ENCODE data around the gene LINGO1.

Gene LINGO1

DNA sequence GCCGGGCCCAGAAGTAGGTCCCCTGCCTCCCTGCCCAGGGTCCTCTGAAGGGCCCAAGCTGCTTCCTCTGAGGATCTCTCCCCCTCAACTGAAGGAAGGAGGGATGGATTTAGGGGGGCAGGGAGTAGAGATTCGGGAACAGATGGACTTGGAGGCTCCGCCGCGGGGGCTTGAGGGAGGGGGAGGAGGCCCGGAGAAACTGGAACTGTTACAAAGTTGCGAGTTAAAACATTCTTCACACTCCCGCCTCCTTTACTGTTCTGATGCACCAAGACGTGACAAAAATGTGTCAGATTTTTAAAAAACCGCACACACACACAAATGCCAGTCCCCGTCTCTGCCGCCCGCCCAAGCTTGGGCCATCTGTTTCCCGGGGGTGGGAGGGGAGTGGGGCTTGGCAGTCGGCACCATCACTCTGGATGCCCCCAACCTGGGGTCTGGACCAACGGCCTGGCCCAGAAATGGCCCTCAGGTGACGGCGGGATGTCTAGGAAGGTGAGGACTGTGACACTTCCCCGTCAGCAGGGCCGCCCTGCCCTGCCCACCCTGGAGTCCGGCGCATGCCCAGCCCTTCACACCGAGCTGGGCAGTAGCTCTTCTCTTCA lies 25.0 kb upstream of the LINGO1 start:
- in situ Hi-C loops (cut with MboI; ENCODE audit: low sequenced_read_pairs): no loop called here

DNA sequence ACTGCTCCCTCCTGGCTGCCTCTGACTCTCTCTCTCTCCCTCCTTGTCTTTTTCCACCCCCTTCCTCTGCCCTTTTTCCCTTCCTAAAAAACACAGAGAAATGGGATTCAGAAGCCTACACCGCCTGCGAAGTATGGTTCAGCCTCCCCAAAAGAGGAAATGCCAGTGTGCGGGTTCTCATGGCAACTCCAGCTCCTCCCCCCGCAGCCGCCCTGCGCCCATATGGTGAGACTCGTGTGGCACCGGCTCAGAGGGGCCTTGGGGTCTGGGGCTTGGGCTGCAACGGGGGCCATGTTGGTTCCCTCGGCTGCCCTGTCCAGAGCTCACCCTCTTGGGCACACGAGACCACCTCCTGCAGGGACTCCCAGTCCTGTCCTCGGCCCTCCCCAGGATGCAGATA lies 23.6 kb upstream of the LINGO1 start:
- in situ Hi-C loops (cut with MboI; ENCODE audit: low sequenced_read_pairs): no loop called here

DNA sequence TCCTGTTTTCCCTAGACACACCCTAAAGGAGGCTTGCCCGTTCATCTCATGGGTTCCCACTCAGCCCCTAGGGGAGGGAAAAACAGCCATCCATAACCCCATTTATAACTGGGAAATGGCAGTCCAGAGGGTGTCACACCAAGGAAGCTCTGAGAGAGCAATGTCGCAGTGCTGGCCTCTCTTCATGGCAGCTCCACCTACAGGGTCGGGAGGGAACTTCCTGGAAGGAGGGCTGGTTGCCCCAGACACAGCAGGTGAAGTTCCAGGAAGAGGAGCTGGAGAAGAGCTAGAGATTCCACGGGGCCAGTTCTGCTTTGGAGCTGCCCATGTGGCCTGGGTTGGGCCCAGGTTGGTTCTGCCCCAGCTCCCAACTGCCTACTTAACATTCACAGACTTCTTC lies 22.3 kb upstream of the LINGO1 start:
- in situ Hi-C loops (cut with MboI; ENCODE audit: low sequenced_read_pairs): no loop called here

DNA sequence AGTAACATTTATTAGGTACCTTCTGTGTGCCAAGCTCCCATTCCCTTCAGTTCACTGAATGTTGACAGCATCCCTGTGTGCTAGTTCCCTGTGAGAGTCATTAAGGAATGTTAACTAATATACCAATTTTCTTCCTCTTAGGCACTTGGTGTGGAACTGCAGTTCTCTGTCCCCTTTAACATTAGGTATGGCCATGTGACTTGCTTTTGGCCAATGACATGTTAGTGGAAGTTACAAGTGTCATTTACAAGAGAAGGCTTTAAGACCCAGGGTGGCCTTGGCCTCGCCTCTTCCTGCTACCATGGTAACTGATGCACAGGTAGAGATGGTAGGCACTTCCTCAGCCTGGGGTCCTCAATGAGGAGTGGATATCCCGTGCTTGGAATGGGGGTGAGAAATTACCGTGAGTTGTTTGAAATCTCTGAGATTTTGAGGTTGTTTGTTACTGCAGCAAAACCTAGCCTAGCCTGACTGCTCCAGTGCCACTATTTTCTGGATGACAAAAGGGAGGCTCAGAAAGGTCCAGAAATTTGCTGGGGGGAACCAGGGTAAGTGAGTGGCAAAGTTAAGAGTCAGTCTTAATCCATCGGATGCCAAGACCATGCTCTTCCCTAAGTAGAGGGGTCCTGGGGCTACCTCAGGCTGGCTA lies 21.2 kb upstream of the LINGO1 start:
- in situ Hi-C loops (cut with MboI; ENCODE audit: low sequenced_read_pairs): no loop called here

DNA sequence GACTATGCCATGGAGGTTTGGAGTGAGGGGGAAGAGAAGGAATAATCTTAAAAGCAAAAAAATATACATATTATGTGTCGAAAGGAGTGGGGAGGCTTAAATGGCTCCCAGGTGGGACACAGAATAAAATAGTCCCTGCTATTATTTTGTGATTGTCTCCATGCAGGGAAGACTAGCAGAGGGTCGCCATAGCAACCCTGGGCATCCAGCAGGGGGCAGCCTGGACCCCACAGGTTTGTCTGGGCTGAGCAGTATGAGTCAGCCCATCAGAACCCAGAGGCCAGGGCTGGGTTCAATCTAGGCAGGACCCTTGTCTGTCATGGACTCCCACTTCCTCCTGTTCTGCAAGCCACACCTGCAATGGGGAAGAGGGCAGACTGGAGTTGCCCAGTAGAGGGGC lies 17.6 kb upstream of the LINGO1 start:
- in situ Hi-C loops (cut with MboI; ENCODE audit: low sequenced_read_pairs): no loop called here

DNA sequence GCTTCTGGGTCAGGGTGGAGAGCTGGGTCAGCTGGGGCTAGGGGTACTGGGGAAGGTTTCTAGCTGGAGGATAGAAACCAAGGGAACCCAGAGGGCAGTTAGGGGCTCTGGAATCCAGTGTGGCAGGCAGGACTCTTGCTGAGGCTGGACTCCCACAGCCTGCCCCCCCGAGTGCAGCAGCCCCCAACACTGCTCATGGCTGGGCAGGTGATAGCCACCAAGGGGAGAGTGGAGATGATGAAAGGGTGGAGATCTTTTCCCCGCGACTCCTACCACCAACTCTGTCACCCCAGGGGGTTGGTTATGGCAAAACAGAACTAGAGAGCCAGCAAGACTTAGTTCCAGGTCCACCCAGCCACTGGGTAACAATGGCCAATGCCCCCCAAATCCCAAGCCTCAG lies 16.9 kb upstream of the LINGO1 start:
- in situ Hi-C loops (cut with MboI; ENCODE audit: low sequenced_read_pairs): no loop called here

DNA sequence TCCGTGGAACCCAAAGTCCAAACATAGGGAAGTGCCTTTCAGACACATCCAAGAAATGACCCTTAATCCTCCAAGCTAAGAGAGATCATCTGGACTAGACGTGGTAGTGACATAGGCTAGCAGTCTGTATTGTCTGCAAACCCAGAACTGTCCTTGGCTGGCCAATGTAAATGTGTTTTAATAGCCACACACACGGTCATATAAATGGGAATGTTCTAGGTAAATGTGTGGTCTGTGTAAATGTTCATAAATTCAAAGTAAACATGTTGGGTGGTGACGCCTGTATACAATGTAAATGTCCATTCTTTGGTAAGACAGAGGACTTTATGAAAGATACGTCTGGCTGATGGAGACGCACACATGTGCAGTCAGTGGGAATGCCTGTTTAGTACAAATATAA lies 16.3 kb upstream of the LINGO1 start:
- in situ Hi-C loops (cut with MboI; ENCODE audit: low sequenced_read_pairs): no loop called here

DNA sequence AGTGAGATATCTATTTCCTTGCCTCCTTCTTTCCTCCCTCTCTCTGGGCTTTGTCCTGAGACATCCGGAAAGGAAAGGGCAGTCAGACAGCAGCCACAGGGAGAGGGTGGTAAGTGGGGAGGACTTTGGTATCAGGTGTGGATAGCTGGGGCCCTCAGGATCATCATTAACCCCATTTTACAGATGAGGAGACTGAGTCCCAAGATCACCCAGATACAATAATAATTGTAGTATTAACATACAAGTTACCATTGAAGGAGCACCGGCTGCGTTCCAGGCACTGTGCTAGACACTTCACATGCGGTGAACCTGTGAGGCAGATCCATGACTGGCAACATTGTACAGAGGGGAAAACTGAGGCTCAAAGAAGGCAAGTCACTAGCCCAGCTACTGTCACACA lies 15.2 kb upstream of the LINGO1 start:
- in situ Hi-C loops (cut with MboI; ENCODE audit: low sequenced_read_pairs): no loop called here

DNA sequence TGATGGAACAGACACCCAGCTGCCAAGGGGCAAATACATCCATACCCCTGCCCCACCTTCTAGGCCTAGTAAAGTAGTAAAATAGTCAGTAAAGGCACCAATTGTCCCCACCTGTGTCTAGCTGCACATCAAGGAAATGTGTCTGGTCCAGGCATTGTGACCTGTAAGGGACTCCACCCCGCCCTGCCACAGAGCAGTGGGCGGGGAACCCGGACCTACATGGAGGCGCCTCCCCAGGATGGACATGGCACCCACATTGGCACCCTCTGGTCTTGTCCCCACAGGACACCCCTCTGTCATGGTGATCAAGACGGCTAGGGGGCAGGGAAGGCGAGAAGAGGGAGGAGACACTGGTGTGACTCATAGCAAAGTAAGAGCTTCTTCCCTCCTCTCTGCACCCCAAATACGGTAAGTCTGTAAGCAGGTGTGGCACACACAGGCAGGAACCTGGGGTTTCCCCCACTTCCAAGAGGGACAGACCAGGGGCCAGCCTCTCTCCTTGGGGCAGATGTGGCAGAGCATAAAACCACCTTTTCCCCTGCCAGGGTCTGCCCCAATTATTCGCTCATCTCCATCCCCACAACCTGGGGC lies 13.5 kb upstream of the LINGO1 start:
- in situ Hi-C loops (cut with MboI; ENCODE audit: low sequenced_read_pairs): no loop called here

DNA sequence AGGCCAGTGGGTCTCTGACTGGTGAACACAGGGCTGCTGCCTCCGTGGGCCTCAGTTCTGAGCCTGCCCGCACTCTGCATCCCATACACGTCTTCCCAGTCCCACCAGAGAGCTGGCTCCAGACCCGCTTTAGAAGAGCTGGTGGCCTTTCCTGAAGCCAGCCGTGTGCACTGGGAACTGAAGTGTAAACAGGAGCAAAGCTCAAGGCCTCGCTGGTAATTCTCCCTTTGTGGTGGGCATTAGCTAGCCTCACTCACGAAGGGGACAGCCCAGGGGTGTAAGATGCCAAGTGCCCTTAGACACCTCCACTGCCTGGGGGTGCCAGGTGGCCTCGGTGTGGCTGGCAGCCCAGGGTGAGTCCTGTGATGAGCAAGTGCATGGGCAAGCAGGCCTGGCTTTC lies 12.9 kb upstream of the LINGO1 start:
- in situ Hi-C loops (cut with MboI; ENCODE audit: low sequenced_read_pairs): no loop called here

DNA sequence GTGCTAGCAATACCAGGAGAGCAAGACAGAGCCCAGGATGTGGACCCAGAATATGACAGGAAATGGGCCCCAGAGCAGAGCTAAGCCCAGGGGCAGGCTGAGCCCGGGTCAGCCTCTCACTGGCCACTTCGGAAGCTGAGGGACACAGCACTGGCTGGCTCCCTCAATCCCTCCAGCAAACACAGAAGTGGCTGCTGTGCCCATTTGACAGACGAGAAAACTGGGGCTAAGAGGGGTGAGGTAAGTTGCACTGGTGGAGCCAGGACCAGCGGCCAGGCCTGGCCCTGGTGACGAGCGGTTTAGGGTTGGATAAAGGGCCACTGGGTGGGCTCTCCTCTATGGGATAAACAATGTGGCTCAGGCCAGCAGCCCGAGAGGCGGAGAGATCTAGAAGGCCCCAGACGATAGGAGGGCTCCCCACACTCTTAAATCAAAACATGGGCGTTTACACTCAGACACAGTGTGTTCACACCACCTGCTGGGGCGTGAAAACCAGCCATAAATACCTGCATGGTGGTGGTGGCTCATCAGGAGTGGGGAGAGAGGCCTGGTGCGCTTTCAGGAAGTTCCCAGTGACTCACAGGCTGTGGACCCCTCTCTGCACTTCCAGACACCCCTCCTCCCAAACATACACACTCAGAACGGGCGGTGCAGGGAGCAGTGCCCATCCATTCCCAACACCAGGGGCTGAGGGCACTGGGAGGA lies 12.0 kb upstream of the LINGO1 start:
- in situ Hi-C loops (cut with MboI; ENCODE audit: low sequenced_read_pairs): no loop called here

DNA sequence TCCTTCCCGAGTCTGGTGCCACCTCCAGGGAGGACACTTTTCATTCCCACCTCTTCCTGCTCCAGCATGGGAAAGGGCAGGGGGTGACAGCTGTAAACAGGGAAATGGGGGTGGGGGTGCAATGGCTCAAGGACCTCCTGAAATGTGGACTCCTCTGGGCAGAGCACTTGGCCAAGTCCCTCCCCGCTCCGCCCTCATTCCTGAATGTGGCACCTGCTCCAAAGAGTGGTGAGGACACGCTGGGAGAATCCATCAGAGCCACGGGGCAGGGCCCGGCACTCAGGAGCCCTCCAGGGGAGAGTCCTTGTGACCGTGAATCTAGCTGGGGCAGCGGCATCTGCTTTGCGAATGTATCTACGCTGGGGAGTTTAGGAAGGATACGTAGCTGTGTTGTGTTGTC lies 11.1 kb upstream of the LINGO1 start:
- in situ Hi-C loops (cut with MboI; ENCODE audit: low sequenced_read_pairs): no loop called here

DNA sequence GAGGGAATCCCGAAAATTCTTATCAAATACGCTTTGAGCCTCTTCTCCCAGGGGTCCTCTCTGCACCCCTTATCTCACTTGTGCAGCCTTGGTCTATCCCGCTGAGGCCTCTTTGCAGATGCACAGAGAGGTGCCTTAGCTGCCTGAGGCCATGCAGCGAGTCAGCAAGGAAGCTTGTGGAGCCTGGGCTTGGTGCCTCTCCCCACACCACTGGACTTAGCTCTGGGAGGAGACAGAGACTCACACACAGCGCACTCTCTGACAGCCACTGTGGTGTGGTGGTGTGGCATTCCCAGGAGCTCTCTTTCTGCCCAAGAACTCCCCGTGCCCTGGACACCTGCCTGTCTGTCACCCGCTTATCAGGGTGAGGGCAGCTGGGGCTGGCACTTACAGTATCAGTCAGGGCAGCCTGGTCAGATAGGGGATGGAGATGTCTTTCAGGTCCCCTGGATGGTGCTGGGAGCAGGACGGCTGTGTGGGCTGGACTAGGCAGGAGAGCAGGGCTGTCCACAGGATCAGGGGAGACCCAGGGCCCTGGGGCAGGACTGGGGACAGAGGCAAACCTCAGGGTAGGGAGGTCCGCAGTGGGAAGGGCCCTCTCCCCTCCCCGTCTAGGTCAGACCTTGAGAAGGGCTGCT lies 10.2 kb upstream of the LINGO1 start:
- in situ Hi-C loops (cut with MboI; ENCODE audit: low sequenced_read_pairs): no loop called here

DNA sequence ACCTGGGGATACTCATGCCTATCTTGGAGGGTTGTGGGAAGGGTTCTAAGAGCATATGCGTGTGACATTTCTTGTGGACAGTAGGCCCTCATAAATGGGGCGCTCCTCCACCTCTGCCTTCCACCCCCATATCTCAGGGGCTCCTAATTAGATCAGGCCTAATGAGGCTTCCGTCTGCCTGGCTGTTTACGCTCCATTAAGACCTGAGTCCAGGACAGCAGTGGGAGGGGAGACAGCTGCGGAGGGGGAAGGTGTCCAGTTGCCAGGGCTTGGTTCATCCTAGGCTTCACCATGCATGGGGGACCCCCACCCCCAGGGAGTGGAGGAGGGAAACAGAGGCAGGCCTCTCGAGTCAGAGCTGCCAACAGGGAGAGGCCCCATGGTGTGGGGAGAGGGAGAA lies 9.3 kb upstream of the LINGO1 start:
- in situ Hi-C loops (cut with MboI; ENCODE audit: low sequenced_read_pairs): no loop called here

DNA sequence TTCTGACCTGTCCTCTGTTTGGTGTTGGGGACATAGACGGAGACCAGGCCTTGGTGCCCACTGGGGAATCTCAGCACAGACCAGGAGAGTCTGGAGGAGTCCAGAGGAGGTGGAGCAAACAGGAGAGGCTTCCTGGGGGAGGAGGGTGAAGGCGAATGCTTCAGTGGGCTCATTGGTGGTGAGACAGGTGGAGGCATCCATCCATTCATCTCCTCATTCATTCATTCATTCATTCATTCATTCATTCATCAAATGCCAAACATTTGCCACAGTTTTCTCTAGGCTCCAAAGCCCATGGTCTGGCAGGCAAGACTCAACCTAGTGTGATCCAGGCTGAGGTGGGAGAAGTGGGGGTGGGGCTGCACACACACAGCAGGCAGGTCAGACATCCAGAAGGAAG lies 7.9 kb upstream of the LINGO1 start:
- in situ Hi-C loops (cut with MboI; ENCODE audit: low sequenced_read_pairs): no loop called here

DNA sequence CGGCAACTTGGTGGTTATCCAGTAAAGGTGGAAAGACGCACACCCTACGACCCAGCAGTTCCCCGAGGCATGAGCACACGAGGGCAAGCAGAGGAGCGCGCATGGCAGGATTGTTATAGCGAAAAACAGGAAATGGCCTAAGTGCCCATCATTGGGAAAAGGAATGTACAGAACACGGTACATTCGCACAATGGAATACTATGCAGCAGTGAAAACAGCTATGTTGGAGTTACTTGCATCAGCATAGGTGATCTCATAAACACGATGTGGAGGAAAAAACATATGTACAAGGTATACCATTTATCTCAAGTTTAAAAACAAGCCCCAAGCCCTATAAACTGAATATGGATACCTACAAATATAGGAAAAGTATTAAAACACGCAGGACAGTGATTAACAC lies 6.7 kb upstream of the LINGO1 start:
- in situ Hi-C loops (cut with MboI; ENCODE audit: low sequenced_read_pairs): no loop called here

DNA sequence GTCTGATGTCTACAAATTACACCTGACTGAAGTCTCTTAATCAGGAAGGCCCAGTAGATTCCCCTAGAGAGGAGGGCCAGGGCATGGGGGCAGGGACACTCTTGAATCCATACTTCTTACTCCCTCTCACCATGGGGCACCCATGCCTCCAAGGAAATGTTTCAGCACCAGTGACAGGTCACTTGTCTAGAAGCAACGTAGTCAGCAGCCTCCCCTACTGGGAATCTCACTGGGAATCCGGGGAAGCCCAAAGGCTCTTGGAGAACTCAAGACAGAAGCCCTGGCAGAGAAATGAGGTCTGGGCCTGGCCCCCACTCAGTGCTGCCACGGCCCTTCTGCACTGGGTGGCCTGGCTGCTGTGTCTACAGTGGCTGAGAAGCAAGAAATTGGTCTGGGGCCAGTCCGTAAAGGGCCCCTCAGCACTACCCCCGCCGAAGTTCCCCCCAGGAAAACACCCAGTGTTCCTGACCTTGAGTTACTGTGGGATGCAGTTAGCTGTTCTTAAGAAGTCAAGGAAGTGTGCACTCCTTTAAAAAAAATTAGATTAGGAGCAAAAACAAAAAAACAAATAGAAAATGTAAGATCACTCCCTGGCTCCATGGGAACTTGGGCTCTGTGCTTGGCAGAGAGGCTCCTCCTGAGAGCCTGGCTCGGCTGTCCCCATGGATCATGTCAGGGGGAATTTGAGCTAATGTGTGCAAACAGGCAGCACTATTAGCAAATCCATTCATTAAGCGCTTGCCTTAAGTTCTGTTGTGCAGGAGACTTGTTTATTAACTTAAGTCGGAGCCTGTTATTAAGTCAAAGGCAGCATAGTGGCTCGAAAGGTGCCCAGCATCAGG lies 5.4 kb upstream of the LINGO1 start:
- in situ Hi-C loops (cut with MboI; ENCODE audit: low sequenced_read_pairs): no loop called here

DNA sequence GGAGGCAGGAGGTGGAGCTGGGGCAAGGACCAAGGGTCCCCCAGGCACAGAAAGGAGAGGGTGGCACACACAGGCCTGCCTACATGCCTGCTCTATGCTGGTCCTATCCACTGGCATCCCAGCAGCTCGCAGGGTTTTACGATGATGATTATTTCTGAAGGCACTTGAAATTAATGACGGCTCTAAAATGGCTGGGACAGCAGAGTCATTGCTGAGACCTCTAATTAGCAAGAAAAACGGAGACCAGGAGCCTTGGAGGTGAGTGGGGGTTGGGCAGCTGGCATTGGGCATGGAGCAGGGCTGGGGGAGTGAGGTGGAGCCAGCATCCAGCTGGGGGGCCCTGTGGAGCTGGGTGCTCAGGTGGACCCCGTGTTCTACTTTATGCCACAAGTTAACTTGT lies 3.5 kb upstream of the LINGO1 start:
- in situ Hi-C loops (cut with MboI; ENCODE audit: low sequenced_read_pairs): no loop called here

DNA sequence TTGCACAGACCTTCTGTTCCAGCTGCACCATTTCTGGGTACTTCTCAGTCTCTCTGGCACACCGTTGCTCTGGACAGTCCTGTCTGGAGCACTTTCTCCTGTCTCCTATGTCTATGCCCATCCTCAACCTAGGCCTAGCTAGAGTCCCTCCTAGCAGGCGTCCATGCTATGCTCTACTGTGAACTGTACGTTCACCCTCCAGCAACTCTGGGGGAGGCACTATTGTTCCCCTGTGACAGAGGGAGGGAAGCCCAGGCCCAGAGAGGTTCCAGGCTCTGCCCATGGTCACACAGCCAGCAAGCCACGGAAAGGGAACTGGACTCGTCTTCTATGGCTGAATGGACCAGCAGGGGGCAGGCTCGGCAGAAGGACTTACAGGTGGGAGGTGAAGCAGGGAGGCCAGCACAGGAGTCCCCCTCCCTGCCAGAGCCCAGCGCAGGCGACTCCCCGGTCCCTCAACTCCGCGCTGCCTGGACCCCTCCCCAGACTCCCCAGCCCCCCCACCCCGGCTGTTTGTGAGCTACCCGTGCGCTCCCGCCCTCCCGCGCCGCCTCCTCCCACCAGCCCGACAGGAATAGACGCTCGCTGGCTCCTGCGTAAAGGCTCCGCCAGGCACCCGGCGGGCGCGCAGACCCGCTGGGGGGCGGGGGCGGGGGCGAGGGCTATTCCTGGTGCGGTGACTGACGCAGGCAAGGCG lies 1.7 kb upstream of the LINGO1 start:
- in situ Hi-C loops (cut with MboI; ENCODE audit: low sequenced_read_pairs): no loop called here

DNA sequence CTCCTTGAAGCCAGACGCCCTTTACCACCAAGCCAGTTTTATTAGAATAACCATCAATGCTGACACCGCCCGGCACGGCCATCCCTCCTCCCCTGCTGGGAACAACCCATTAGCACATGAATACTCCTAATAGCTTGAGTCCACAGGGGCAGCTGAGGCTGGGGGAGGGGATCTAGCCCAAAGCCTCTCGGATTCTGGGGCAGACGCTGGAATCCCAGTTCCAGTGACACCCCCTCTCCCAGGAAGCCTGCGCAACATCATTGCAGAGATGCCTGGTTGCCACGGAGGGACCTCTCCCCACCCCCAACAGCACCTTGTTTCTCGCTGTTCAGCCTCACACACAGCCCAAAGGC lies 1.2 kb upstream of the LINGO1 start:
- in situ Hi-C loops (cut with MboI; ENCODE audit: low sequenced_read_pairs): no loop called here

Data from HL-60/S4 treated with retinoic acid at 250 ng/mL for 4 days and 3 days (cell line).